Astrocyte (in vitro differentiated cells and primary cell): ENCODE results near the gene CEACAM19. TPM values are rescaled to one million over a fixed set of nuclear protein-coding genes. Genes with fewer than 3 reads are reported as not detected.
"Not testable (repeated sequence)": the region's sequence is repeated elsewhere in the genome, so short reads cannot be mapped to it uniquely, and the experiment has no call there.

Source experiments
- DNase-seq: peaks from one replicate; pipeline ENCODE4 v3.0.0-alpha.2; 2010; ENCODE audit warnings: low read depth
- FAIRE-seq: peaks from 2 replicates; lab custom pipeline; 2011; peaks lifted over from hg19 to GRCh38; lab: Jason Lieb, UNC
- H2AFZ ChIP-seq: 2 replicates; pipeline ENCODE4 v1.6.0; 2012; ENCODE audit warnings: low read depth, low read length, inconsistent platforms
- H3K27ac ChIP-seq: 2 replicates; pipeline ENCODE4 v1.5.1; 2011; ENCODE audit warnings: low read depth, low read length, inconsistent platforms
- H3K27me3 ChIP-seq: 2 replicates; pipeline ENCODE4 v1.6.0; 2011; ENCODE audit warnings: low read length, inconsistent platforms; ENCODE audit not compliant: insufficient read depth
- H3K36me3 ChIP-seq: 2 replicates; pipeline ENCODE4 v1.5.1; 2011; ENCODE audit warnings: low read length, inconsistent platforms; ENCODE audit not compliant: insufficient read depth
- H3K4me1 ChIP-seq: 2 replicates; pipeline ENCODE4 v1.5.1; 2011; ENCODE audit warnings: low read length, inconsistent platforms; ENCODE audit not compliant: insufficient read depth
- H3K4me2 ChIP-seq: 2 replicates; pipeline ENCODE4 v1.6.0; 2012; ENCODE audit warnings: low read length, inconsistent platforms
- H3K4me3 ChIP-seq: 2 replicates; pipeline ENCODE4 v1.5.1; 2011; ENCODE audit warnings: low read depth, mild to moderate bottlenecking, low read length, inconsistent platforms; ENCODE audit not compliant: insufficient read depth
- H3K79me2 ChIP-seq: 2 replicates; pipeline ENCODE4 v1.6.0; 2012; ENCODE audit warnings: mild to moderate bottlenecking, low read length, inconsistent platforms; ENCODE audit not compliant: insufficient read depth
- H3K9ac ChIP-seq: 2 replicates; pipeline ENCODE4 v1.6.0; 2012; ENCODE audit warnings: mild to moderate bottlenecking, low read length, inconsistent platforms
- H3K9me3 ChIP-seq: 2 replicates; pipeline ENCODE4 v1.5.1; 2012; ENCODE audit warnings: low read depth, mild to moderate bottlenecking, low read length, inconsistent platforms; ENCODE audit not compliant: insufficient read depth
- H4K20me1 ChIP-seq: 2 replicates; pipeline ENCODE4 v1.6.0; 2012; ENCODE audit warnings: low read length, inconsistent platforms; ENCODE audit not compliant: insufficient read depth
- H3K27ac Mint-ChIP-seq: one replicate; pipeline ENCODE4 v1.8.0; 2021; ENCODE audit warnings: mild to moderate bottlenecking, mixed read lengths; ENCODE audit not compliant: unreplicated experiment
- H3K27me3 Mint-ChIP-seq: one replicate; pipeline ENCODE4 v1.8.0; 2021; ENCODE audit warnings: low read depth, mixed read lengths; ENCODE audit not compliant: unreplicated experiment
- H3K36me3 Mint-ChIP-seq: one replicate; pipeline ENCODE4 v1.8.0; 2021; ENCODE audit warnings: low read depth, mixed read lengths; ENCODE audit not compliant: unreplicated experiment
- H3K4me1 Mint-ChIP-seq: one replicate; pipeline ENCODE4 v1.8.0; 2021; ENCODE audit warnings: low read depth, mixed read lengths; ENCODE audit not compliant: unreplicated experiment
- H3K4me3 Mint-ChIP-seq: one replicate; pipeline ENCODE4 v1.8.0; 2021; ENCODE audit warnings: mild to moderate bottlenecking, moderate library complexity, mixed read lengths; ENCODE audit not compliant: unreplicated experiment
- H3K9me3 Mint-ChIP-seq: one replicate; pipeline ENCODE4 v1.8.0; 2021; ENCODE audit warnings: mild to moderate bottlenecking, mixed read lengths; ENCODE audit not compliant: unreplicated experiment
- CTCF ChIP-seq: IDR thresholded peaks from 2 replicates; pipeline ENCODE4 v1.5.1; 2011; ENCODE audit warnings: low read depth, mild to moderate bottlenecking, inconsistent platforms, low read length, moderate library complexity; ENCODE audit not compliant: insufficient read depth
- EZH2 ChIP-seq: IDR thresholded peaks from 2 replicates; pipeline ENCODE4 v1.6.1; 2012; ENCODE audit warnings: mild to moderate bottlenecking, low read length, inconsistent platforms; ENCODE audit not compliant: insufficient read depth
- total RNA-seq: library from RNA; stranded (reverse); gene quantifications from 2 replicates; pipeline ENCODE4 v1.2.1, GENCODE V29; 2021

The CEACAM19 gene
- total RNA-seq, 1 donor from 2014 or later: 8.0 TPM

GRCh38 chr19:44683434-44684210 lies 12.3 kb downstream of the CEACAM19 start:
- no peaks in the 10 kb centered on the region for H3K36me3 ChIP-seq
- Mint-ChIP-seq H3K4me1 (peaks cover 9% of the 10 kb centered on the region), H3K4me3 (no peak overlapping the region), H3K36me3 (peaks cover 11% of the 10 kb centered on the region), H3K9me3 (no peaks in the 10 kb centered on the region), H3K27me3 (peaks cover 2% of the 10 kb centered on the region), H3K27ac (no peak overlapping the region)
- H3K27me3 ChIP-seq: no peaks in the 10 kb centered on the region
- H3K9ac ChIP-seq: no peak overlapping the region
- peaks cover 12% of the 10 kb centered on the region for H3K4me1 ChIP-seq
- no peak overlapping the region for H3K27ac ChIP-seq
- no peak overlapping the region for H2AFZ ChIP-seq
- no peaks in the 10 kb centered on the region for H4K20me1 ChIP-seq
- H3K9me3 ChIP-seq: no peaks in the 10 kb centered on the region
- FAIRE-seq (no peak), DNase-seq (no peak)
- no peak overlapping the region for H3K4me3 ChIP-seq
- TF ChIP-seq CTCF: no peak
- no peak for TF ChIP-seq EZH2
- no peak overlapping the region for H3K4me2 ChIP-seq
- no peaks in the 10 kb centered on the region for H3K79me2 ChIP-seq

- DNase-seq, H4K20me1 ChIP-seq, H3K4me1 Mint-ChIP-seq, FAIRE-seq, H3K27me3 Mint-ChIP-seq, H3K9me3 ChIP-seq, H2AFZ ChIP-seq, H3K4me3 ChIP-seq, H3K36me3 ChIP-seq, H3K79me2 ChIP-seq, H3K4me3 Mint-ChIP-seq, H3K27me3 ChIP-seq, H3K27ac Mint-ChIP-seq, H3K9me3 Mint-ChIP-seq: not testable (repeated sequence)
- peaks cover 12% of the 10 kb centered on the region for H3K4me1 ChIP-seq
- peak overlapping the region; percentile 49 for H3K27ac ChIP-seq
- peak overlapping the region; percentile 38 for H3K9ac ChIP-seq
- H3K4me2 ChIP-seq: peak overlapping the region; percentile 58
- H3K36me3 Mint-ChIP-seq: peaks cover 11% of the 10 kb centered on the region
These were observed 13.1 kb downstream of the CEACAM19 start for GRCh38 chr19:44684396-44684795.

GRCh38 chr19:44684892-44685863 lies 13.9 kb downstream of the CEACAM19 start:
- Mint-ChIP-seq H3K27ac (peak overlapping the region; percentile 0), H3K27me3 (peaks cover 2% of the 10 kb centered on the region), H3K36me3 (peaks cover 10% of the 10 kb centered on the region), H3K4me1 (peaks cover 12% of the 10 kb centered on the region), H3K4me3 (no peak overlapping the region), H3K9me3 (no peaks in the 10 kb centered on the region)
- Histone ChIP-seq H3K4me3 (no peak overlapping the region), H2AFZ (peak overlapping the region; percentile 64), H4K20me1 (no peaks in the 10 kb centered on the region), H3K4me1 (peaks cover 12% of the 10 kb centered on the region), H3K36me3 (no peaks in the 10 kb centered on the region), H3K9ac (peak overlapping the region; percentile 38), H3K4me2 (peak overlapping the region; percentile 58), H3K79me2 (no peaks in the 10 kb centered on the region), H3K27me3 (no peaks in the 10 kb centered on the region), H3K9me3 (no peaks in the 10 kb centered on the region), H3K27ac (peak overlapping the region; percentile 49)
- TF ChIP-seq EZH2: no peak
- DNase-seq: peak; percentile 96
- FAIRE-seq: peak; percentile 72
